Jurkat, Clone E6-1 (cell line): Measurements from ENCODE around the gene ODAD2.

Experiments
- DNase-seq: peaks from one replicate; pipeline ENCODE4 v3.0.0-alpha.2; 2011; ENCODE audit warnings: low read depth, low spot score
- H3K4me3 ChIP-seq: 2 replicates; pipeline ENCODE4 v1.5.1; 2011; ENCODE audit warnings: mild to moderate bottlenecking, low read length, control low read depth, moderate library complexity

The ODAD2 gene

DNA sequence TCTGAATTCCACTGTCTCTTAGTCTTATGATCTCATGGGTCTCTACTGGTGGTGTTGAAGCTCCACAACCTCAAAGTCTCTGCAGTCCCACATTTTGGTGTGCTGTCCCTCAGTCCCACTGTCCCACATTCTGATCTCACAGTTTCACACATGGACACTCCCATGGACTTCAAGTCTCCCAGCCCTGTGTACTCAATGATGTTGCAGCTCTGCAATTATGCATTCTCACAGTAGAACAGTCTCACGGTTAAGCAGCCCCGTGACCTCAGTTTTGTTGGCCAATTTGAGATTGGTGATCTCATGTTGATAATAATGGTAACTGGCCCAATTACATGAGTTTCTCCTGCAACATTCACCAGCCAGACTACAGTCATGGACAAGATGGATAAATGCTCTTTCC is 109.4 kb downstream of the ODAD2 start:
- no peak for DNase-seq
- H3K4me3 ChIP-seq = no peak overlapping the region

- H3K4me3 ChIP-seq = no peak overlapping the region
- DNase-seq = no peak
Measured at GRCh38 chr10:27884185-27884641, 114.7 kb downstream of the ODAD2 start.

- DNase-seq = no peak
- no peak overlapping the region for H3K4me3 ChIP-seq
Measured at GRCh38 chr10:27878281-27878680, 120.6 kb downstream of the ODAD2 start.

DNA sequence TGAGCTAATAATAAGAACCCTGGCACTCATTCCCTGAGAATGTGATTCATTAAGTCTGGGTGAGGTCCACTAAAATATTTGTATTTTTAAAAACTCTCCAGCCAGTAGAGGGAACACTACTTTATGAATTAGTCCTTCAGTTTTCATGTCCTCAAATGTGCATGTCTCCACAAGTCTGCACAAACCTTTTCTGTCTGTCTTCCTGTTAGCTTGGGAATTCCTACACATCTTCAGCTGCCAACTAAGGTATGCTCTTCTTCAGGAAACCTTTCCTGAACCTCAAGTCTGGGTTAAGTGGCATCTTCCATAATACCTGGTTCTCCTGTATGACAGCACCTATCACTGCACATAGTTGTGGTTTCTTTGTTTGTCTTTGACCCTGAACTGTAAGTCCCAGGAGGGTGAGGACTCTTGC is 133.7 kb downstream of the ODAD2 start:
- no peak for DNase-seq
- no peak overlapping the region for H3K4me3 ChIP-seq

GRCh38 chr10:27861781-27862180 is 137.1 kb downstream of the ODAD2 start:
- no peak overlapping the region for H3K4me3 ChIP-seq
- no peak for DNase-seq

DNA sequence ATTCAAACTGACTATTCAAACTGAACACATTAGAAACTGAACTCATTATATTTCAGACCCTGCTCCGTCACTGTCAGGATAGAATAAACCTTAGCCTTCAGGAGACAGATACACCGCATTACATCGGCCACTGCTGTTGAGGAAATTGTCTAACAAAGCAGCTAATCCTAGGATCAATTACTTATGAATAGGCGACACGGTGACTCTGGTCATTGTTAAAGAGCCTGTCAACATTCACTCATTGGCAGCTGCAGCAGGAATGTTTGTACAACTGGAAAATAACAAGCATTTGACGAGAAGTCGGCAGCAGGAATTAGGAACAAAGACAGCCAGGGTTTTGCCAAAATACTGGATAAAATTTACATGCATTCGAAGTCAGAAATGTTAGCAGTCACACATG is 141.3 kb downstream of the ODAD2 start:
- no peak overlapping the region for H3K4me3 ChIP-seq

DNA sequence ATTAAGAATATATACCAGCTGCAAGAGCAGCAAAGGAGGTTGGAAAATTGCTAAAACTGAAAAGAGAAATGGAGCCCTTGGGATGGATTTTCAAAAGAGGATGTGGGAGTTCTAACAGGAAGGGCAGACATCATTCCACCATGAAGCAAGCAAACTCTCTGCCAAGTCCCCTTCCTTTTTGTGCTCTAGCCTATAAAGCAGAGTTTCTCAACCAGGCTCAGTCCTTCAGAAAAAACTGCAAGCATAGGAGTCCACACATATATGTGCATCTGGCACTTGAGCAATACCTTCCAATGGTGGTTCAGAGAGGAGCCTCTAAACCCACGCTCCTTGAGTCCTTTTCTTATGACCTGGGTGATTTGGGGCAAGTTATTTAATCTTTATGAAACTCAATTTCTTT is 154.7 kb downstream of the ODAD2 start:
- no peak for DNase-seq
- H3K4me3 ChIP-seq = no peak overlapping the region

More for the DNA sequence above, 141.3 kb downstream of the ODAD2 start:
- DNase-seq = no peak

DNA sequence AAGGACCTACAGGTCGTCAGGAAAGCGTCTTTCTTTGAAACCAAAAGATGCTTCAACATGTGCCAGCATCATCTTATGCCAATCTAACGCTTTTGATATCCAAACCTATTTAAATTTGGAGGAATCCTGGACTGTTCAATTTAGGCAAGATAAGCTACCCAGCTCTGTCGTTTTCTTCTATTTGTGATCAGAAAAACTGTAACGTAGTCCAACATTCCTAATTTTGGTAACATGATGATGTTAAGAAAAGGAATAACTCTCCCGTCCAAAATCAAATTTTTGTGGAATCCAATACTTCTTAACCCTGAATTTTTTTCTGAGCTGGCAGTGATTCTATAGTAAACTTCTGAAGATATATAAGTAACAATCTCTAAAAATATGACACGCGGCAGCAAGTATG is 160.0 kb downstream of the ODAD2 start:
- no peak for DNase-seq

DNA sequence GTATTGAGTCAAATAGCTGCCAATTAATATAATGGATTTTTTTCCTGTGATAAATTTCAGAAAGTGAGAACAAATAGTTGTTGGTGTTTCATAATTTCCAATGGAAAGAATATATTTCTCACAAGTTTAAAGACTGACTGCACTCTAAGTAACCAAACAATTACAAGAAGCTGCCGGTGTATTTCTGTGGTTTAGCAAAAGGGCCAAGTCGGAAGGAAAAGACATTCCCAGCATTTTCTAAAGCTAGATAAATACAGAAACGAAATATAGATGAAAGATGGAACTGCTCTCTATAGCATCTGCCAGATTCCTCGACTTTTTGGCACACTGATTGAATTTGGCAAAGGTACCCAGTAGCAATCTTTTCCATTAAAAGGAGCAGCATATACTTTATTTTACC is 160.5 kb downstream of the ODAD2 start:
- H3K4me3 ChIP-seq = no peak overlapping the region

More for the DNA sequence above, 160.0 kb downstream of the ODAD2 start:
- no peak overlapping the region for H3K4me3 ChIP-seq

DNA sequence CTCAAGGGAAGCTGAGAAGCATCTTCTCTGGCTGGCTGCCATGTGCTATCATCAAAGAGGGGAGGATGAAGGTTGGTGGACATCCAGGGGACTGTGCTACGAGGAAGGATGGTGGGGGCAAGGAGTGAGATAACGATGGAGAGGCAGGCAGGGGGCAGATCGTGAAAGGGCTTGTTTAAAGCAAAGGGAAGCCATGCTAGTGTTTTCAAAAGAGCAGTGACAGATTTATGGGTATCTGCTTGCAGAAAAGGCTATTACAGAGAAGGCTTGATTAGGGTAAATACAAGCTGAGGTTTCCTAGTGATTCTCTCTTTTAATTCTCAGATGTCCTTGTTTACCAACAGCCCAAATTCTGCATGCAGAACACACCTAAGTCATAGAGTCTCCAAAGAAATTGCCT is 164.4 kb downstream of the ODAD2 start:
- H3K4me3 ChIP-seq = no peak overlapping the region

More for the DNA sequence above, 160.5 kb downstream of the ODAD2 start:
- no peak for DNase-seq

GRCh38 chr10:27833792-27834191 is 165.1 kb downstream of the ODAD2 start:
- DNase-seq = no peak
- H3K4me3 ChIP-seq = no peak overlapping the region

More for the DNA sequence above, 164.4 kb downstream of the ODAD2 start:
- no peak for DNase-seq

- no peak overlapping the region for H3K4me3 ChIP-seq
- no peak for DNase-seq
Measured at GRCh38 chr10:27832826-27833225, 166.1 kb downstream of the ODAD2 start.

DNA sequence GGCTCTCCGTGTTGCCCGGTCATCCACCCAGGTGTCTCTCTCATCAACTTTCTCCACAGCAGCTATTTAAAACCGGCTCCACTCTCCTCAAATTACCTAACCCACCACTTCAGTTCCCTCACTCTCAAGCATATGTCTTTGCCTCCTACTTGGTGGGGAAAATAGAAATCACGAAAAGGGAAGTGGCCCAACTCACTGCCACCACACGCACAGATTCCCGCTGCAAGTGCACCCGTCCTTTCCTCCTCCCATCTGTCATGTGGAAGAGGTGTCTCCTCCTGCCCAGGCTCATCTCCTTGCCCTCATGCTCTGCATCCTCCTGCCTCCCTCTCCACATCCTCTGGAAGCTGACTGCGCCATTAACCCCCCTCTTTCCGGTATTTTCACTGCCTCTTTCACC is 172.5 kb downstream of the ODAD2 start:
- no peak for DNase-seq
- no peak overlapping the region for H3K4me3 ChIP-seq

DNA sequence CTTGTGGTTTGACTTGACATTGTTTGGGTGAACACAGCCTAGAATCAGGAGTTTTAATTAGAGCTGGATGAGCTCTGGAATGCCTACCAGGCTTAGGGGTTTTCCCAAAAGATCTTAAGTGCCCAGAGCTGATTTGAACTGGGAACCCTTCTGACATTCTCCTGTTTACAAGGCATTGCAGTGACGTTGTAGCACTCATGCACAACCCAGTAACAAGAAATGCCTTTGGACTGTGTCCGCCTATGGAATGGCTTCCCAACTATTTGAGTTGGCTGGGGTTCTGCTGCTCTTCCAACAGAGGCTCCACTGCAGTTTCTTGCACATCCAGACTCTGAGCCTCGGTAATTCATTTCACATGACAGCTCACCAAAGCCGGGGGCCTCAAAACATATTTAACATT is 176.6 kb downstream of the ODAD2 start:
- H3K4me3 ChIP-seq = no peak overlapping the region
- DNase-seq = no peak

- no peak for DNase-seq
- no peak overlapping the region for H3K4me3 ChIP-seq
Measured at GRCh38 chr10:27820637-27821036, 178.2 kb downstream of the ODAD2 start.

DNA sequence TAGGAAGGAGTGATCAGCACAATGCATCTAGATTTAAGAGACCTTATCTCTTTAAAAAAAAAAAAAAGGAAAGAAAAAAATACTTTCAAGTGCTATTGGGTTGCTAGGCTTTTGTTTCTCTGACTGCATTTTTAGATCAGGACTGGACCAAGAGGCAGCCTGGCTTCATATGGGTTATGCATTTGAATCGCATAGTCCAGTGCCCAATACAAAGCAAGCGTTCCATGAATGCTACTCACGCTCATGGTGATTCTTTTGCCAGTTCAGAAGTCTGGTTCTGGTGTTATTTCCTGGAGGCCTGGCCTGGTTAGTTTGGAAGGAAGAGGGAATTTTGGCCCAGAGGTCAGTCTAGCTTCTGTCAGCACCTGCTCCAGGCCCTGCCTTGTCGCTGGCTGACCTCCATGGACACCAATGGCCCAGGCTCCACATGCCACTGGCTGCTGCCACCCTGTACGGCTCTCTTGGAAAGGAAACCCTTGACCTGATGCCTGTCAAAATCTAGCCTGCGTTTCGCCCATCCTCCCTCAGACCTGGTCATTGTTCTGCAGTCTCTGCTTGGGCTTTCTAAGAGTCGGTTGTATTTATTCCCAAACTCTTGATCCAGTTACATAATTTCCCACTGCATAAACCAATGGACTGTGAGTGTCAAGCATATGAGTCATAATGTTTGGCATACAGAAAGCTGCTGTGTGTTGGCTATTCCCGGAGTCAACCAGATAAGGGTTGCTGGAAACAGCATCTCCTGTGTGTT is 178.9 kb downstream of the ODAD2 start:
- DNase-seq = no peak
- no peak overlapping the region for H3K4me3 ChIP-seq

DNA sequence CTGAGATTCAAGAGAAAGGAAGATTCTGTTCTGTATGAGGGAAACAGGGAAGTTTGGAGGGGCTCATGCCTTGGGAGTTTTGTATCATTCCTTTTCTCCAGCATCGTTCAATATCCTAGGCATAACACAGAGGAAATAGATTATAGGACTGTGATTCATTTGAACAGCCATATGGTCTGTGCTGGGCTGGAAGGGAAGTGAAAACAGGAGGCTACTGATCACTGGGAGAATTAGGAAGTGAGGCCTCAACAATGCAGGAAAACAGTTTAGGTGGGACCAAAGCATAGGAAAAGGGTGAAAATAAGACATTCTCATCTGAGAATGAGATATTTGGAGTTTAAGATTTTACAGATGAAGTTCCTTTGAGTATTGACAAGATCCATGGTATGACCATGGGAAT is 182.6 kb downstream of the ODAD2 start:
- no peak for DNase-seq

GRCh38 chr10:27815846-27816245 is 183.0 kb downstream of the ODAD2 start:
- no peak for DNase-seq
- H3K4me3 ChIP-seq = no peak overlapping the region

More for the DNA sequence above, 182.6 kb downstream of the ODAD2 start:
- no peak overlapping the region for H3K4me3 ChIP-seq

GRCh38 chr10:27815261-27815660 is 183.6 kb downstream of the ODAD2 start:
- DNase-seq = no peak
- H3K4me3 ChIP-seq = no peak overlapping the region

GRCh38 chr10:27805180-27805579 is 193.7 kb downstream of the ODAD2 start:
- DNase-seq = no peak

GRCh38 chr10:27804136-27804535 is 194.7 kb downstream of the ODAD2 start:
- DNase-seq = no peak
- H3K4me3 ChIP-seq = no peak overlapping the region

More at GRCh38 chr10:27805180-27805579, 193.7 kb downstream of the ODAD2 start:
- no peak overlapping the region for H3K4me3 ChIP-seq
